Neutrophil (primary cell): ENCODE data around the gene TEC.
"Not testable (repeated sequence)": the region's sequence is repeated elsewhere in the genome, so short reads cannot be mapped to it uniquely, and the experiment has no call there.

Source experiments
- H3K27ac ChIP-seq: fragments of 200-600 bp; sonication (generic); 2 replicates; pipeline ENCODE4 v1.5.1; 2016; ENCODE audit warnings: mild to moderate bottlenecking, moderate library complexity
- H3K27me3 ChIP-seq: fragments of 200-600 bp; sonication (generic); 2 replicates; pipeline ENCODE4 v1.6.0; 2016; ENCODE audit warnings: mild to moderate bottlenecking
- H3K36me3 ChIP-seq: fragments of 200-600 bp; sonication (generic); 2 replicates; pipeline ENCODE4 v1.5.1; 2017
- H3K4me1 ChIP-seq, 2 experiments: fragments of 200-600 bp in 1 of 2; sonication (generic) in 1 of 2; 1 replicate in 1 of 2; 2 replicates in 1 of 2; pipeline versions ENCODE4 v1.5.1 to v1.6.1; 2013 to 2016; ENCODE audit warnings: low read depth in 1 of 2, low read length in 1 of 2, mild to moderate bottlenecking in 1 of 2, moderate library complexity in 1 of 2; ENCODE audit not compliant: control insufficient read depth in 1 of 2, insufficient read depth in 1 of 2
- H3K4me3 ChIP-seq, 2 experiments: fragments of 200-600 bp in 1 of 2; sonication (generic) in 1 of 2; 1 replicate in 1 of 2; 2 replicates in 1 of 2; pipeline ENCODE4 v1.5.1; 2013 to 2016; ENCODE audit warnings: low read depth in 1 of 2, low read length in 1 of 2, mild to moderate bottlenecking in 1 of 2, moderate library complexity in 1 of 2
- H3K9me3 ChIP-seq: fragments of 200-600 bp; sonication (generic); 2 replicates; pipeline ENCODE4 v1.5.1; 2016
- TF ChIP-seq, protein P1 (sequence below): fragments of 200-600 bp; sonication (generic); IDR thresholded peaks from 2 replicates; pipeline ENCODE4 v1.5.1; 2016; ENCODE audit warnings: antibody characterized with exemption

The TEC gene

DNA sequence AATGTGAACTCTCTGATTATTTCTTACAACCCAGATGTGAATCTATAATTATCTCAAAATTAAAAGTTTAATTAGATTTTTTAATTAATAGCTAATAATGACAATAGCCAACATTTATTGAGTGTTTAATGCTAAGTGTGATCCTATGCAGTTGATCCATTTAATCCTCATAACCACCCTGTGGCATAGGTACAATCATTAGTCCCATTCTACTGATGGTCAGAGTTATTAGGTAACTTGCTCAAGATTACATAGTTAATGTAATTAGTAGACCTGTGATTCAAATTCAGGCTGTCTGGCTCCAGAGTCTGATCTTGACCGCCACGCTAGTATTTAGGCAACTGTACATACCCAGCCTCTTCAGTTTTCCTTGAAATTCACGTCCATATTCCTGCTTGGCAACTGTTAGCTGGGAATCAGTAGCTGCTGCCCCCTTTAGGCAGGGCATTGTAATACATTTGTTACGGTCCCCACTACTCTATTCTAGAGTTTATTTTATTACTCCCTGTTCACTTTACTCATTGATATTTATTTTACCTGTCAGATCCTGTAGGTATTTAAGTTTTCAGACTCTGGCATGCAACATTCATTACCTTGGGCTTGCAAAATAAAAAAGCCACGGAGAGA lies 20.6 kb upstream of the TEC start:
- Histone ChIP-seq H3K4me3 (no peak overlapping the region), H3K27me3 (no peaks in the 10 kb centered on the region), H3K4me1 (no peaks in the 10 kb centered on the region), H3K9me3 (no peaks in the 10 kb centered on the region), H3K36me3 (no peaks in the 10 kb centered on the region), H3K27ac (no peak overlapping the region)
- TF ChIP-seq, protein P1, sequence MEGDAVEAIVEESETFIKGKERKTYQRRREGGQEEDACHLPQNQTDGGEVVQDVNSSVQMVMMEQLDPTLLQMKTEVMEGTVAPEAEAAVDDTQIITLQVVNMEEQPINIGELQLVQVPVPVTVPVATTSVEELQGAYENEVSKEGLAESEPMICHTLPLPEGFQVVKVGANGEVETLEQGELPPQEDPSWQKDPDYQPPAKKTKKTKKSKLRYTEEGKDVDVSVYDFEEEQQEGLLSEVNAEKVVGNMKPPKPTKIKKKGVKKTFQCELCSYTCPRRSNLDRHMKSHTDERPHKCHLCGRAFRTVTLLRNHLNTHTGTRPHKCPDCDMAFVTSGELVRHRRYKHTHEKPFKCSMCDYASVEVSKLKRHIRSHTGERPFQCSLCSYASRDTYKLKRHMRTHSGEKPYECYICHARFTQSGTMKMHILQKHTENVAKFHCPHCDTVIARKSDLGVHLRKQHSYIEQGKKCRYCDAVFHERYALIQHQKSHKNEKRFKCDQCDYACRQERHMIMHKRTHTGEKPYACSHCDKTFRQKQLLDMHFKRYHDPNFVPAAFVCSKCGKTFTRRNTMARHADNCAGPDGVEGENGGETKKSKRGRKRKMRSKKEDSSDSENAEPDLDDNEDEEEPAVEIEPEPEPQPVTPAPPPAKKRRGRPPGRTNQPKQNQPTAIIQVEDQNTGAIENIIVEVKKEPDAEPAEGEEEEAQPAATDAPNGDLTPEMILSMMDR, result peak; percentile 63

GRCh38 chr4:48286060-48286459 lies 16.4 kb upstream of the TEC start:
- H3K4me1 ChIP-seq, H3K27me3 ChIP-seq: not testable (repeated sequence)

GRCh38 chr4:48285640-48286039 lies 16.0 kb upstream of the TEC start:
- H3K9me3 ChIP-seq, H3K36me3 ChIP-seq: not testable (repeated sequence)

More at GRCh38 chr4:48286060-48286459, 16.4 kb upstream of the TEC start:
- not testable (repeated sequence) for H3K4me3 ChIP-seq, H3K27ac ChIP-seq, H3K36me3 ChIP-seq, H3K9me3 ChIP-seq

DNA sequence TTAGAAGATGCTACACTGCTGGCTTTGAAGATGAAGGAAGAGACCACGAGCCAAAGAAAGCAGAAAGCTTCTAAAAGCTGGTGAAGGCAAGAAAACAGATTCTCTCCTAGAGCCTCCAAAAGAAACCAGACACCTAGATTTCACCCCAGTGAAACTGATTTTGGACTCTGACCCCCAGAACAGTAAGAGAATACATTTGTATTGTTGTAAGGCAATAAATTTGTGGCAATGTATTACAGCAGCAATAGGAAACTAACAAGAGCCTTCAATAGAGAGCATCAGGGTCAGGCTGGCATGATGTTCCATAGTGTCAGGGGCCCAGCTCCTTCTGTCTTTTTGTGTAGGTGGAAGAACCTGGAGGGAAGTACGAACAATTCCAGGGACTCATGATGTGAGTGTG lies 6.0 kb upstream of the TEC start:
- Histone ChIP-seq H3K27me3 (no peaks in the 10 kb centered on the region), H3K4me1 (peaks cover 11 to 14% of the 10 kb centered on the region in 2 experiments), H3K27ac (no peak overlapping the region), H3K36me3 (no peaks in the 10 kb centered on the region), H3K4me3 (no peak overlapping the region), H3K9me3 (no peaks in the 10 kb centered on the region)
- TF ChIP-seq, protein P1, result no peak

More at GRCh38 chr4:48285640-48286039, 16.0 kb upstream of the TEC start:
- not testable (repeated sequence) for H3K27me3 ChIP-seq, H3K4me3 ChIP-seq, H3K4me1 ChIP-seq, H3K27ac ChIP-seq

- TF ChIP-seq, protein P1, result peak; percentile 11
Measured at GRCh38 chr4:48275247-48275646, 5.6 kb upstream of the TEC start.

DNA sequence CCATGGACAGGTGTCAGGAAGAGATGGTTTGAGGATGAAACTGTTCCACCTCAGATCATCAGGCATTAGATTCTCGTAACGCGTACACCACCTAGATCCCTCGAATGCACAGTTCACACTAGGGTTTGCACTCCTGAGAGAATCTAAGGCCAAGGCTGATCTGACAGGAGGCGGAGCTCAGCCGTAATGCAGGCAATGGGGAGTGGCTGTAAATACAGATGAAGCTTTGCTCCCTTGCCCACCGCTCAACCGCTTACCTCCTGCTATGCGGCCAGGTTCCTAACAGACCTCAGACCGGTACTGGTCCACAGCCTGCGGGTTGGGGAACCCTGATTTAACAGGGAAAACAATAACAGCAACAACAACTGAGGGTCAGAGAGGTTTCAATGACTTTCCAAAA lies 2.0 kb upstream of the TEC start:
- Histone ChIP-seq H3K4me1 (peaks cover 35 to 43% of the 10 kb centered on the region in 2 experiments), H3K36me3 (no peaks in the 10 kb centered on the region), H3K4me3 (no peak overlapping the region), H3K9me3 (no peaks in the 10 kb centered on the region), H3K27me3 (no peaks in the 10 kb centered on the region), H3K27ac (no peak overlapping the region)
- TF ChIP-seq, protein P1, result no peak

More at GRCh38 chr4:48275247-48275646, 5.6 kb upstream of the TEC start:
- no peaks in the 10 kb centered on the region for H3K9me3 ChIP-seq
- H3K27ac ChIP-seq, result no peak overlapping the region
- H3K27me3 ChIP-seq, result no peaks in the 10 kb centered on the region
- H3K4me3 ChIP-seq, result no peak overlapping the region
- peaks cover 15 to 19% of the 10 kb centered on the region in 2 experiments for H3K4me1 ChIP-seq
- no peaks in the 10 kb centered on the region for H3K36me3 ChIP-seq
